ENCODE results near the gene MX2. TPM values are rescaled to one million over a fixed set of nuclear protein-coding genes. Genes with fewer than 3 reads are reported as not detected.
"Not testable (repeated sequence)": the region's sequence is repeated elsewhere in the genome, so short reads cannot be mapped to it uniquely, and the experiment has no call there.

The MX2 gene
- total RNA-seq, 1 donor from 2014 or later, result 5.4 TPM

DNA sequence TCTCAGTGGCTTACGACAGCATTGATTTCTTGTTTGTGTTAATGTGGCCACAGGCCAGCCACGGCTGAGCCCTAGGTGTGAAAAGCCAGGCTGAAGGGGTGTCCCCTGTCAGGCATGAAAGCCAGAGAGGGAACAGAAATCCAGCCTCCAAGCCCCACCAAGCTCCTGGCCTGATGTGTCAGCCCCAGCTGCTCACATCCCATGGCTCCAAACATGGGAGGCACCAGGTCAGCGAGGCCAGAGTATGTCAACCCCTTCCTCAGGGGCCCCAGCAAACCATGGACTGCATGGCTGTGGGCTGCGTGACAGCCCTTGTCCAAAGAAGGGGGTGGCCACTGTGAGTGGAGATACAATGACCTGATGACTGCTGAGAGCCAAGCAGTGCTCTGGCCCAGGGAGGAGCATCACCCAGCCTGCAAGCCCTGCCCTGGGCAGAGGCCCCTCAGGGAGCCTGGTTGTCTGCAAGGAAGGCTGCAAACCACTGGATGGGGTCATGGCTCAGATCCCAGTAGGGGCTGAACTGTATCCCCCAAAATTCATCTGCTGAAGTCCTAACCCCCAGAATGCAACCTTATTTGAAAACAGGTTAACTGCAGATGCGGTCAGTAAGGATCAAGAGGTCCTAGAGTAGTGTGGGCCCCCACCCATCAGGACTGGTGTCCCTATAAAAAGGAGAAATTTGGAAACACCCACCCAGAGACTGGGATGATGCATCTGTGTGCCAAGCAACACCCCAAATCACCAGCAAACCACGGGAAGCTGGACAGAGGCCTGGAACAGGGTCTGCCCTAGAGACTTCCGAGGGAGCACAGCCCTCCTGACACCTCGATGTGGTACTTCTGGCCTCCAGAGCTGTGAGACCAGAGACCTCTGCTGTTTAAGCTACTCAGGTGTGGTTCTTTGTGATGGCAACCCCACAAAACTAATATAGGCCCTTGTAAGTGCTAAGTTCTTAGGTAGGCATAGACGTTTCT is 3.3 kb upstream of the MX2 start:
- no peaks in the 10 kb centered on the region for H3K9me3 Mint-ChIP-seq (ENCODE audit: unreplicated experiment)
- no peak for DNase-seq (ENCODE audit: low spot score)
- no peak overlapping the region for H3K27ac Mint-ChIP-seq (ENCODE audit: unreplicated experiment)
- TF ChIP-seq, protein P1, sequence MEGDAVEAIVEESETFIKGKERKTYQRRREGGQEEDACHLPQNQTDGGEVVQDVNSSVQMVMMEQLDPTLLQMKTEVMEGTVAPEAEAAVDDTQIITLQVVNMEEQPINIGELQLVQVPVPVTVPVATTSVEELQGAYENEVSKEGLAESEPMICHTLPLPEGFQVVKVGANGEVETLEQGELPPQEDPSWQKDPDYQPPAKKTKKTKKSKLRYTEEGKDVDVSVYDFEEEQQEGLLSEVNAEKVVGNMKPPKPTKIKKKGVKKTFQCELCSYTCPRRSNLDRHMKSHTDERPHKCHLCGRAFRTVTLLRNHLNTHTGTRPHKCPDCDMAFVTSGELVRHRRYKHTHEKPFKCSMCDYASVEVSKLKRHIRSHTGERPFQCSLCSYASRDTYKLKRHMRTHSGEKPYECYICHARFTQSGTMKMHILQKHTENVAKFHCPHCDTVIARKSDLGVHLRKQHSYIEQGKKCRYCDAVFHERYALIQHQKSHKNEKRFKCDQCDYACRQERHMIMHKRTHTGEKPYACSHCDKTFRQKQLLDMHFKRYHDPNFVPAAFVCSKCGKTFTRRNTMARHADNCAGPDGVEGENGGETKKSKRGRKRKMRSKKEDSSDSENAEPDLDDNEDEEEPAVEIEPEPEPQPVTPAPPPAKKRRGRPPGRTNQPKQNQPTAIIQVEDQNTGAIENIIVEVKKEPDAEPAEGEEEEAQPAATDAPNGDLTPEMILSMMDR (IDR thresholded peaks at IDR 0.05; ENCODE audit: unreplicated experiment), result no peak
- no peak overlapping the region for H3K4me3 Mint-ChIP-seq (ENCODE audit: unreplicated experiment)
- peaks cover 8% of the 10 kb centered on the region for H3K27me3 Mint-ChIP-seq (ENCODE audit: unreplicated experiment)
- H3K36me3 Mint-ChIP-seq (ENCODE audit: low read depth, unreplicated experiment), result no peaks in the 10 kb centered on the region
- H3K4me1 Mint-ChIP-seq (ENCODE audit: unreplicated experiment), result no peaks in the 10 kb centered on the region

DNA sequence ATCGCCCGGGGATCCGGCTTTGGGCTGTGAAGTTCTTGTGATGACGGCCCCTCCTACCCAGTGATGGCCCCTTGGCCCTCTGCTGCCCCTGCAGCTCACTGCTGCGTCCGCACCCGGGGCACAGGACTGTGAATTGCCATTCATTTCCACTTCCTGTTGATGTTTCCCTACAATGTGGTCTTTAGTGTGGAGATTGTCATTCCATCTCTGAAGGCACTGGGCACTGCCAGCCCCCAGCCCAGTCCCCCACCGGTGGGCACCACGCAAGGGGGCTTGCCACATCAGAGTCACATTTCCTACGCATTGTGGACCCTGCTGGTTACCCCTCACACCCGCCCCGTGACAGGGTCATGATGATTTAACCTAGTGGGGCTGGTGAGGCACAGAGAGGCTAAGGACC is 2.5 kb upstream of the MX2 start:
- peaks cover 8% of the 10 kb centered on the region for H3K27me3 Mint-ChIP-seq (ENCODE audit: unreplicated experiment)
- H3K36me3 Mint-ChIP-seq (ENCODE audit: low read depth, unreplicated experiment), result no peaks in the 10 kb centered on the region
- no peaks in the 10 kb centered on the region for H3K4me1 Mint-ChIP-seq (ENCODE audit: unreplicated experiment)
- TF ChIP-seq, protein P1 (IDR thresholded peaks at IDR 0.05; ENCODE audit: unreplicated experiment), result peak; percentile 23
- peak; percentile 54 for DNase-seq (ENCODE audit: low spot score)
- H3K27ac Mint-ChIP-seq (ENCODE audit: unreplicated experiment), result no peak overlapping the region
- H3K9me3 Mint-ChIP-seq (ENCODE audit: unreplicated experiment), result no peaks in the 10 kb centered on the region
- no peak overlapping the region for H3K4me3 Mint-ChIP-seq (ENCODE audit: unreplicated experiment)

DNA sequence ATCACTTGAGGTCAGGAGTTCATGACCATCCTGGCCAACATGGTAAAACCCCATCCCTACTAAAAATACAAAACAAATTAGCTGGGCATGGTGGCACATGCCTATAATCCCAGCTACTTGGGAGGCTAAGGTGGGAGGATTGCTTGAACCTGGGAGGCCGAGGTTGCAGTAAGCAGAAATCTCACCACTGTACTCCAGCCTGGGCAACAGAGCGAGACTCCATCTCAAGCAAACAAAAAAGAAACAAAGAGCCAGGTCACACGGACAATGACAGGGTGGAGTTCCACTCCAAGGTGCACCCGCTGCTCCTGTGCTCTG is 2.1 kb upstream of the MX2 start:
- H3K27me3 Mint-ChIP-seq (ENCODE audit: unreplicated experiment); H3K4me1 Mint-ChIP-seq (ENCODE audit: unreplicated experiment); H3K4me3 Mint-ChIP-seq (ENCODE audit: unreplicated experiment); H3K9me3 Mint-ChIP-seq (ENCODE audit: unreplicated experiment); H3K36me3 Mint-ChIP-seq (ENCODE audit: low read depth, unreplicated experiment); H3K27ac Mint-ChIP-seq (ENCODE audit: unreplicated experiment); DNase-seq (ENCODE audit: low spot score): not testable (repeated sequence)

DNA sequence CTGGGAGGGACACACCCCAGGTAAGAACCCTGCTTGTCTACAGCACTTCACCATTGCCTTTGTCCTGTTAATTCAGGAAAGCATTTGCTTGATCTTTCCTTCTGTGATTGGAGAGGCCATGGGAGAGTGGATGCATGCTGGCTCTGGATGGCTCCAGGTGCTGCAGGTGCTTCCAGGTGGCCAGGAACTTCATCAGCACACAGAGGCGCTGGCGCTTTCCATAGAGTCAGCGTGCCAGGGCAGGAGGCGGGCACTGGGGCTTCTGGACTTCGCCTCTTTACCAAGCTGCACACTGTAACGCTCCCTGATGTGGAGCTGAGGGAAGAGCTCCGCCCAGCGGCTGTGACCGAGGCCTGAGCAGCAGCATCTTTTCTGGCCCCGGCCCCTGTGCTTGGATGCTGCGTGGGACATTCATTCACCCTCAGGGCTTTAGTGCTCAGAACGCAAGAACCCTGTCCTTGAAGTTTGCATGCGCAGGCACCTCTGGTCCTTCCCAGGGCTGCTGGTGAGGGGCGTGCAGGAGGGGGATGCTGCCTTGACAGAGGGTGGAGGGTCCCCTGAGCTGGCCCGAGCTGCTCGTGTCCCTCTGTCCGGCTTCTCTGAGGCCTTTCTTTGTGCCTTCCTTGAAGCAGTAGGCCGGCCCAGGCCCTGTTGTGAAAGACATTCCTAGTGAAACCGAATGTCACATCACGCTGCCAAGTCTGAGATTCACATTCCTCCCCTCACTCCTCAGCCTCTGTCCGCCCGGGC is 1.6 kb upstream of the MX2 start:
- Mint-ChIP-seq H3K4me3 (ENCODE audit: unreplicated experiment) (no peak overlapping the region), H3K36me3 (ENCODE audit: low read depth, unreplicated experiment) (no peaks in the 10 kb centered on the region), H3K9me3 (ENCODE audit: unreplicated experiment) (no peaks in the 10 kb centered on the region), H3K4me1 (ENCODE audit: unreplicated experiment) (no peaks in the 10 kb centered on the region), H3K27me3 (ENCODE audit: unreplicated experiment) (peaks cover 8% of the 10 kb centered on the region), H3K27ac (ENCODE audit: unreplicated experiment) (no peak overlapping the region)
- no peak for DNase-seq (ENCODE audit: low spot score)
- TF ChIP-seq, protein P1 (IDR thresholded peaks at IDR 0.05; ENCODE audit: unreplicated experiment), result no peak

DNA sequence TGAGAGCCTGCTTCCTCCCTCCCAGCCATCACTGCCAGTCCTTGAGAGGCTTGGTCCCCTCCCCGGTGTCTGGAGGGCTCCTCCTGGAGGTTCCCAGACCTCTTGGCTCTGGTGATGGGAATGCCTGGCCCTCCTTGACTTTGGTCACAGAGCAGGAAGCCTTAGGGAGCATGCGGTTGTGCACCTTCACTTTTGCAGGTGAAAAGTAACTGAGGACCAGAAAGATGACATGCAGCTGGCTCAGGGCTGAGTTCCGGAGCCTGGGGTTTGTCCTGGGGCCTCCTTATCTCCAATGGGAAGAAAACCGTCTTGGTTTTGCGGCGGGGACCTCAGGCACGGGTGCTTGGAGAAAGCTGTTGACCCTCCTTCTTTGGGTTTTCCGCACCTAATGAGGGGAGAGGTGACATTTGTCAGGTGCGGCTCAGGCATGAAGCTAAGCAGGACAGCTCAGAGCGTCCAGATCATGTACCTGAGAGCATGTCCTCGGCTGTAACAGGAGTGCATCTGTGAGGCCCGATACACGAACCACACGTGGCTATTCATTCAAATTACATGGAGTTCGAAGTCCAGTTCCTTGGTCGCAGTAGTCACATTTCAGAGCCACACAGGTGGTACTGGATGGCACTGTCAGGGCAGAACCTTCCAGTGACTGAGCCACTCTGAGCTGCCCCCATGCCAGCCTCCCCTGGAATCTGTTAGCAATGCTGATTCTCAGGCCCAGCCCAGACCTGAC is 608 bp upstream of the MX2 start:
- no peak overlapping the region for H3K27ac Mint-ChIP-seq (ENCODE audit: unreplicated experiment)
- TF ChIP-seq, protein P1 (IDR thresholded peaks at IDR 0.05; ENCODE audit: unreplicated experiment), result no peak

More for the DNA sequence above, 608 bp upstream of the MX2 start:
- DNase-seq (ENCODE audit: low spot score), result no peak
- Mint-ChIP-seq H3K4me1 (ENCODE audit: unreplicated experiment) (no peaks in the 10 kb centered on the region), H3K27me3 (ENCODE audit: unreplicated experiment) (peaks cover 8% of the 10 kb centered on the region), H3K4me3 (ENCODE audit: unreplicated experiment) (no peak overlapping the region), H3K36me3 (ENCODE audit: low read depth, unreplicated experiment) (no peaks in the 10 kb centered on the region), H3K9me3 (ENCODE audit: unreplicated experiment) (no peaks in the 10 kb centered on the region)

Data from endothelial cell (in vitro differentiated cells).